GM18520 (cell line): ENCODE results near the gene HSFX4.
A peak's percentile ranks its signal among the peaks of the same experiment; 100 is the strongest.
"Not testable (repeated sequence)": the region's sequence is repeated elsewhere in the genome, so short reads cannot be mapped to it uniquely, and the experiment has no call there.

Source experiments
- ATAC-seq: cut with Tn5 transposase; IDR thresholded peaks from one replicate; pipeline ENCODE4 v1.9.1; 2021; ENCODE audit not compliant: unreplicated experiment

The HSFX4 gene

GRCh38 chrX:149937328-149937727 is 8.0 kb downstream of the HSFX4 start:
- ATAC-seq: not testable (repeated sequence)

DNA sequence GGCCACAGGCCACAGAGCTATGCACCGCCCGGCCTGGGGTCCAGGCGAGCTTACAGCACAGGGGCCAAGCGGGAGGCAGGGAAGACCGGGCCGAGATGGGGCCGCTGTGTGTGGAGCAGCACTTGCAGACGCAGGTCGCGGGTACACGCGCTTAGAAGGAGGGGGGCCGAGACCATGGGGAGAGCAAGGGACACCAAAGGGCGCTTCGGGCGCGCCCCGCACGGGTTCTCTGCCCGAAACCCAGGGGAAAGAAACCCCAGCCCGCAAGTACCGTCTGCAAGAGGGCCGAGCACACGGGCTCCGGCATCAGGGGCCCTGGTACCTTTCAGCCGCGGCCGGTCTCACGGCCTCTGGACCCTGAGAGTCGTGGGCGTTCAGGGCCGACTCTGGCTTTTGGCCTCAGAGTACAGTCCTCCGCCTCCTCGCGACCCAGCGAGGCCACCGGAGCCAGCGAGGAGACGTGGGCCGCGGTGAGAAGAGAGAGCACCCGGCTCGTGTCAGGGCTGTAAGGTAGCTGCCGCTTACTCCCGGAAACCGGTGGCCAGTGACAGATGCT is 8.6 kb downstream of the HSFX4 start:
- no peak for ATAC-seq

- peak; percentile 79 for ATAC-seq
Measured at GRCh38 chrX:149938427-149938880, 9.1 kb downstream of the HSFX4 start, which contains the start of gene EOLA2. Gene EOLA2, minus strand, starts transcription at chrX:149938491. Its CDS starts 4,617 bp downstream, at chrX:149933874.

DNA sequence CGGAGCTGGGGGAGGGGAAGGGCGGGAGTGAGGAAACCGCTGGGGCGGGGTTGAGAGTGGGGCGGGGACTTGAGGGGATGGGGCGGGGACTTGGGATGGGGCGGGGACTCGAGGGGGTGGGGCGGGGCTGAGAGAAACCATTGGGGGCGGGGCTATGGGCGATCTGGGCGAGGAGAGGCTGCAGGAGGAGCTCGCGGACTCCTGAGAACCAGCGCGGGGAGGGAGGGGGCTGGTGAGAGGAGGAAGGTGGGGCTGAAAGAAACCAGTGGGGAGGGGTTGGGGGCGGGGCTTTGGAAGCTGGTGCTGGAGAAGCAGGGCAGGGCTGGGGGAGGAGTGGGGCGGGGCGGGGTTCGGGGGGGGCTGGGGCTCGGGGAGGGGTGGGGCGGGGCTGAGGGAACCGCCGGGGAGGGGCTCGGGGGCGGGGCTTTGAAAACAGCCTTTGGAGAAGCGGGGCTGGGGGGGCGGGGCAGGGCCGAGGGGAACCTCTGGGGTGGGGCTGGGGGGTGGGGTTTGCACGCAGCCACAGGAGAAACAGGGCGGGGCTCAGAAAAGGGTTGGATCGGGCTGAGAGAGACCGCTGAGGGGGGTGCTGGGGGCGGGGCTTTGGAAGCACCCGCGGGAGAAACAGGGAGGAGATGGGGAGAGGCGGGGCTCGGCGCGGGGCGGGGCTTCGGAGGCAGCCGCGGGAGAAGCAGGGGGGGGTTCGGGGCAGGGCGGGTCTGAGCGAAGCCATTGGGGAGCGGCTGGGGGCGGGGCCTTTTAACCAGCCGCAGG is 9.7 kb downstream of the HSFX4 start:
- ATAC-seq: no peak

- ATAC-seq: no peak
Measured at GRCh38 chrX:149939655-149939904, 10.2 kb downstream of the HSFX4 start.

- ATAC-seq: peak; percentile 23
Measured at GRCh38 chrX:149939905-149940673, 10.7 kb downstream of the HSFX4 start.

DNA sequence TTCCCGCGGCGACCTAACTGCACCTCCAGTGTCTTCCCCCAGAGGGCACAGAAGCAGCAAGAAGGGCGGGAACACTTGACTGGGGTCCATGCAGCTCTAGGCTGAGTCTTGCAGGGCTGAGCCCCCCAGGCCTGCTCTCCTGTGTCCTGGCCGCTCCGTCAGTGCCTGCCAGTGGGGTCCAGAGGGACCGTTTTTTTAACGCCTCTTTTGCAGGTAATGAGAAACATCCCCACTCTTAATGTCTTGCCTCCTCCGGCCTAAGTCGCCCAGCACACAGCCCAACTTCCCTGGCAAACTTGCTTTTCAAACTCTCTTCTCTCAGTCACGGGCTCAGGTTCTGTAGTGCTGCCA is 11.3 kb downstream of the HSFX4 start:
- not testable (repeated sequence) for ATAC-seq

- not testable (repeated sequence) for ATAC-seq
Measured at GRCh38 chrX:149945087-149945670, 15.8 kb downstream of the HSFX4 start.

GRCh38 chrX:149945820-149946219 is 16.4 kb downstream of the HSFX4 start:
- not testable (repeated sequence) for ATAC-seq

- ATAC-seq: not testable (repeated sequence)
Measured at GRCh38 chrX:149946932-149947331, 17.6 kb downstream of the HSFX4 start.

GRCh38 chrX:149948016-149948415 is 18.6 kb downstream of the HSFX4 start:
- no peak for ATAC-seq

DNA sequence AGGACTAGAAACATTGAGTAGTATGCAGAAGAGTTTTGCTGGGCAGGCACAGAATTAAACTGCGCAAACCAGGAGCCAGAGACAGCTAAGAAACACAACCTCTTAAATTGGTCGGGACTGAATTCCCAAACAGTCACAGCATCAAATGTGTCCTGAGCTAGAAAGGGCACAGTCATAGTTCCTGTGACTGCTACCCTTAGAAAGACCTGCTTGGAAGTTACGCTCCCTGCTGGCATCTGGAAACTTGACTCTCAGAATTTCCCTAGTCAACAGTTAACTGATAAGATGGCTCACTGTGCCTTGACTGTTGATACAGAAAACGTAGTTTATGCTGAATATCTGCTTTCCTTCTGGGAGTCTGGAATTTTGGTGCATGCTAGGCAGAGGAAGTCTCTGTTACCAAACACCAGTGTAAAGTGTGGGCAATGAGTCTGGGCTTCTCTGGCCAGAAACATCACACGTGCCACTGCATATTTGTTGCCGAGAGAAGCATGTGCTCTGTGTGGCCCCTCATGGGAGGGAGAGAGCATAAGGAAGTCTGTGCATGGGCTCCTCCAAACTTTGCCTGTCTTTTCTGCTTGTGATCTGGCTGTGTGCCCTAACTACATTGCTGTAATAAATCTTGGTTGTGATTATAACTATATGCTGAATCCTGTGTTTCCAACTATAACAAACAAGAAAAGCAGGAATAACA is 20.5 kb downstream of the HSFX4 start:
- ATAC-seq: no peak

DNA sequence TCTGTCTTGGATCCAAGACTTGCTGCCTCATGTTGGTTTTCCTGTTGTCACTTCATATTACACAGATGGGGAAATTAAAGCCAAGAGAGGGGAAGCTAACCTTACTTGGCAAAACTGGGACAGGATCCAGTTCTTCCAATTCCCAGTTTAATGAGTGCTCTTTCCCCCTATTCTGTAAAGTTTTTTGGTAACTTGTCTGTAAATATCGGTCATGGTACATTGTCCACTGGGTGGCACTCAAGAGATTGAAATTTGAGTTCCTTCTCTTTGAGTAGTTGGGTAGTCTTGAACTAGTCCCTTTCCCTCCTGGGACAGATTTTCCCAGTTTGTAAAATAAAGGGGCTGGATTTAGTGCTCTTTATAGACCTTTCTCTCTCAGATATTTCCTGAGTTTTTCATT is 21.3 kb downstream of the HSFX4 start:
- no peak for ATAC-seq

GRCh38 chrX:149961572-149961971 is 32.2 kb downstream of the HSFX4 start:
- ATAC-seq: no peak

DNA sequence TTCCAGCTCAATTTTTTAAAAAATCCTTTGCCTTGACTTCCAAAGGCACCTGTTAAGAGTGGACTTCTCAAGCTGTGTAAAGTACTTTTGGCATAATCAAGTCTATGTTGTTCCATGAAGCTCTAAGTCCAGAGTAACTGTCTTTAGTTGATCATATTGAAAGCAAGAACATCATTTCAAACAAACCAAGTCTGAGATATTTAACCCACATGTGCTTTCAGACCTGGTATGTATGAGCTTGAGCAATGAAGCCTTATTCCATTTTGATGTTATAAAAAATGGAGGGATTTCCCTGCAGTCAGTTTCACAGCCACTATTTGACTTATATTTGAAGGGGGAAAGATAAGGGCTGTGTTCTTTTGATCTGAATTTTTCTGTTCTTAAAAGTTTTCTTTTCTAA is 32.6 kb downstream of the HSFX4 start:
- ATAC-seq: no peak

DNA sequence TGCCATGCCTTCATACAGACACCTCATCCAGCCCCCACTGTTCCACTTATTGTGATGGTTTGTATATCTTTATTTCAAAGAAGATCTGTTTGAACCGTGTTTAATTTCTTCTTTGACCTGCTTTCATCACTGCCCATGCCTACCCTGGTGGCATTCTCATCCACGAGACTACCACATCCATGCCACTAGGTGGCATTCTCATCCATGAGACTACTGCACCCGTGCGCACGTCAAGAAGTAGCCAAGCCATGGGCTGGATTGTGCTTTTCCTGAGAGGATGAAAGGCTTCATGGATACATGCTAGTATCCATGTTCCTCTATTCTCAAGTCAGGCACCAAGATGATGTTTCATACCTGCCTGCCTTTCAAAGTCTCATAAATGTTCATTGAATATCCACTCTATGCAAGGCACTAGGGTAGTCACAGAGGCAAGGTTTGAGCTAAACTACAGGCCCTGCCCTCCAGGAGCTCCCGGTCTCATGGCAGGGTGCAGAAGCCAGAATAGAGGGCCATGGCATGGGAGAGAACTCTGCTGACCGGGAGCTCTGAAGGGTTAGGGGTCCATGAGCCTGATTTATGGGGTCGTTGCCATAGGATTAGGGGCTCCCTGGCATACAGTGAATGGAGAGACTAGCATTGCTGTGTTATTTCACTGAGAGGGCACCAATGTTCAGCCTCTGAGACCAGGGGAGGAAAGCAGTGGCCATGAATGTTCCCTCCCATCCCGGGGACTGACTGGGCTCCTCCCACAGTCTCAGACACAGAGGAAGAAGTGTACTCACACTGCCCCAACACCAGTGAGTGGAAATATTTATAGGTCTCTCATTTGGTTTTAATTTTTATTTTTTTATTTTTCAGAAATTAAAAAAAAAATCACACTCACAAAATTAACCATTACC is 33.7 kb downstream of the HSFX4 start:
- no peak for ATAC-seq

DNA sequence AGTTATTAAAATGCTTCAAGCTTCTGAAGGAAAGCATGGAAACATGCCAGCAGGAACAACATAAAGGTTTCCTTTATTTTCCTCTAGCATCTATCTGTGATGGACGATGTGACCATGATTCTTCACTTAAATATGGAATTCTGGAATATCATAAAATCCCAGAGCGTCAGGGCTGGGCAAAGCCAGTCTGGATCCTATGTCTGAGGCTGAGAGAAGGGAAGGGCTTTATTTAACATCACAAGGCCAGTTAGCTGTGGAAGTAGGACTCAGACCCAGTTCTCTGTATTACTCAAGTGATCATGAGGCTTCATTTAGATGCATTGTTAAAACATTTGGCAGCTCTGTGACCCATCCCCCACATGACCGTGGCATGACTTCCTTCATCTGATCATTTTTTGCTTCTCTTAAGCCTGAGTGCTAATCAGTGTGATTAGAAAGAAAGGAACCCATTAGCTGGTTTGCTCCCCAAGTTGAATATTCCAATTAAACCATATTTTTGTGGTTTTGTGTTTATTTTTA is 49.8 kb downstream of the HSFX4 start:
- ATAC-seq: no peak
